SU-DHL-6 (cell line): ENCODE measurements around the gene ITPR1.

ENCODE experiments used
- H2AFZ ChIP-seq: fragments of 200-600 bp; sonication (generic); 2 replicates; pipeline ENCODE4 v1.6.1; 2014; ENCODE audit warnings: low read depth, mild to moderate bottlenecking, moderate library complexity, mixed read lengths, antibody characterized with exemption, low read length; ENCODE audit not compliant: severe bottlenecking
- H3F3A ChIP-seq: fragments of 200-600 bp; shearing (Covaris generic); 2 replicates; pipeline ENCODE4 v1.6.0; 2016; ENCODE audit warnings: antibody characterized with exemption, mild to moderate bottlenecking; ENCODE audit not compliant: insufficient read depth
- H3K27ac ChIP-seq: fragments of 200-600 bp; sonication (generic); 2 replicates; pipeline ENCODE4 v1.5.1; 2016; ENCODE audit warnings: low read depth, mild to moderate bottlenecking, low read length, moderate library complexity, mixed read lengths
- H3K27me3 ChIP-seq: fragments of 200-600 bp; sonication (generic), shearing (Covaris generic); 2 replicates; pipeline ENCODE4 v1.6.0; 2014; ENCODE audit warnings: mild to moderate bottlenecking, low read length
- H3K36me3 ChIP-seq: fragments of 200-600 bp; sonication (generic); 2 replicates; pipeline ENCODE4 v1.6.1; 2014; ENCODE audit warnings: mild to moderate bottlenecking, low read length, mixed read lengths
- H3K4me2 ChIP-seq: fragments of 300-600, 200-600 bp; shearing (Covaris generic), sonication (generic); 2 replicates; pipeline ENCODE4 v1.6.0; 2014; ENCODE audit warnings: low read length, low read depth, mild to moderate bottlenecking; ENCODE audit not compliant: poor library complexity, severe bottlenecking
- H3K4me3 ChIP-seq: fragments of 200-600 bp; sonication (generic); 2 replicates; pipeline ENCODE4 v1.5.1; 2014; ENCODE audit warnings: antibody characterized with exemption, low read length, mild to moderate bottlenecking, mixed read lengths; ENCODE audit not compliant: insufficient read depth, poor library complexity, severe bottlenecking
- H3K79me2 ChIP-seq: fragments of 200-600 bp; sonication (generic); 2 replicates; pipeline ENCODE4 v1.6.1; 2014; ENCODE audit warnings: mild to moderate bottlenecking, low read length, moderate library complexity; ENCODE audit not compliant: insufficient read depth
- H3K9ac ChIP-seq: fragments of 200-600 bp; sonication (generic); 2 replicates; pipeline ENCODE4 v1.7.0; 2014; ENCODE audit warnings: mild to moderate bottlenecking, low read length
- H3K9me2 ChIP-seq: fragments of 200-600 bp; sonication (generic); replicated peaks from 2 replicates; pipeline ENCODE4 v1.6.1; 2014; ENCODE audit warnings: low read length; ENCODE audit not compliant: insufficient read depth
- H3K9me3 ChIP-seq: fragments of 200-600 bp; sonication (generic); 2 replicates; pipeline ENCODE4 v1.6.1; 2014; ENCODE audit warnings: low read length, mixed read lengths; ENCODE audit not compliant: insufficient read depth
- H4K20me1 ChIP-seq: fragments of 200-600 bp; sonication (generic); 2 replicates; pipeline ENCODE4 v1.6.1; 2014; ENCODE audit warnings: low read depth, mild to moderate bottlenecking, antibody characterized with exemption, low read length, moderate library complexity, mixed read lengths
- EZH2phosphoT487 ChIP-seq: fragments of 200-600 bp; sonication (generic), shearing (Covaris generic); conservative IDR thresholded peaks from 2 replicates; pipeline ENCODE4 v1.6.1; 2018; ENCODE audit warnings: mild to moderate bottlenecking, antibody characterized with exemption, low read length, moderate library complexity, mixed read lengths
- TF ChIP-seq, protein P1 (sequence below): fragments of 200-600 bp; sonication (generic); IDR thresholded peaks from one replicate; pipeline ENCODE4 v1.5.1; 2017; ENCODE audit warnings: antibody characterized with exemption, mild to moderate bottlenecking, low read length, moderate library complexity; ENCODE audit not compliant: insufficient read depth, poor library complexity, severe bottlenecking

ITPR1 gene

DNA sequence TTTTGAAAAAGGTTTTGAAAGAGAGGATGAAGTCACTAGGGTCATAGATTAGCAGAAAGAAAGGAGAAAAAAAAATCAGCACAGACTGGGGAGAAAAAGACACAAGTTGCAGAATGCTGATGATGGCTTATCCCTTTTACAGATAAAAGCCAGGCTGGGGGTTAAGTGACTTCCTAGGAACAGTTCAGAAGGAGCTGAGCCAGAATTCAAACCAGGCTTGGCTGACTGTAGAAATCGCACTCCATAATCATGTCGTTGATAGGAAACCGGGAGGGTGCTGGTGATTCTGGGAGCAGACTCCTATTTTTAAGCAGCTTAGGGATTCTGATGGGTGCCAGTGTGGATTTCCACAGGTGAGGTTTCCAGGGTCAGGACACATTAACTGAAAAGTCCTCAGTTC is 326.6 kb downstream of the ITPR1 start:
- Histone ChIP-seq H3K79me2 (no peaks in the 10 kb centered on the region), H3F3A (no peaks in the 10 kb centered on the region), H4K20me1 (no peaks in the 10 kb centered on the region), H3K9ac (no peak overlapping the region), H3K27ac (no peak overlapping the region), H3K9me3 (no peaks in the 10 kb centered on the region), H3K27me3 (no peaks in the 10 kb centered on the region), H3K36me3 (no peaks in the 10 kb centered on the region), H3K9me2 (no peaks in the 10 kb centered on the region), H3K4me2 (no peak overlapping the region), H3K4me3 (no peak overlapping the region), H2AFZ (no peak overlapping the region)
- TF ChIP-seq, protein P1, sequence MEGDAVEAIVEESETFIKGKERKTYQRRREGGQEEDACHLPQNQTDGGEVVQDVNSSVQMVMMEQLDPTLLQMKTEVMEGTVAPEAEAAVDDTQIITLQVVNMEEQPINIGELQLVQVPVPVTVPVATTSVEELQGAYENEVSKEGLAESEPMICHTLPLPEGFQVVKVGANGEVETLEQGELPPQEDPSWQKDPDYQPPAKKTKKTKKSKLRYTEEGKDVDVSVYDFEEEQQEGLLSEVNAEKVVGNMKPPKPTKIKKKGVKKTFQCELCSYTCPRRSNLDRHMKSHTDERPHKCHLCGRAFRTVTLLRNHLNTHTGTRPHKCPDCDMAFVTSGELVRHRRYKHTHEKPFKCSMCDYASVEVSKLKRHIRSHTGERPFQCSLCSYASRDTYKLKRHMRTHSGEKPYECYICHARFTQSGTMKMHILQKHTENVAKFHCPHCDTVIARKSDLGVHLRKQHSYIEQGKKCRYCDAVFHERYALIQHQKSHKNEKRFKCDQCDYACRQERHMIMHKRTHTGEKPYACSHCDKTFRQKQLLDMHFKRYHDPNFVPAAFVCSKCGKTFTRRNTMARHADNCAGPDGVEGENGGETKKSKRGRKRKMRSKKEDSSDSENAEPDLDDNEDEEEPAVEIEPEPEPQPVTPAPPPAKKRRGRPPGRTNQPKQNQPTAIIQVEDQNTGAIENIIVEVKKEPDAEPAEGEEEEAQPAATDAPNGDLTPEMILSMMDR = no peak
- TF ChIP-seq EZH2phosphoT487 = no peak

DNA sequence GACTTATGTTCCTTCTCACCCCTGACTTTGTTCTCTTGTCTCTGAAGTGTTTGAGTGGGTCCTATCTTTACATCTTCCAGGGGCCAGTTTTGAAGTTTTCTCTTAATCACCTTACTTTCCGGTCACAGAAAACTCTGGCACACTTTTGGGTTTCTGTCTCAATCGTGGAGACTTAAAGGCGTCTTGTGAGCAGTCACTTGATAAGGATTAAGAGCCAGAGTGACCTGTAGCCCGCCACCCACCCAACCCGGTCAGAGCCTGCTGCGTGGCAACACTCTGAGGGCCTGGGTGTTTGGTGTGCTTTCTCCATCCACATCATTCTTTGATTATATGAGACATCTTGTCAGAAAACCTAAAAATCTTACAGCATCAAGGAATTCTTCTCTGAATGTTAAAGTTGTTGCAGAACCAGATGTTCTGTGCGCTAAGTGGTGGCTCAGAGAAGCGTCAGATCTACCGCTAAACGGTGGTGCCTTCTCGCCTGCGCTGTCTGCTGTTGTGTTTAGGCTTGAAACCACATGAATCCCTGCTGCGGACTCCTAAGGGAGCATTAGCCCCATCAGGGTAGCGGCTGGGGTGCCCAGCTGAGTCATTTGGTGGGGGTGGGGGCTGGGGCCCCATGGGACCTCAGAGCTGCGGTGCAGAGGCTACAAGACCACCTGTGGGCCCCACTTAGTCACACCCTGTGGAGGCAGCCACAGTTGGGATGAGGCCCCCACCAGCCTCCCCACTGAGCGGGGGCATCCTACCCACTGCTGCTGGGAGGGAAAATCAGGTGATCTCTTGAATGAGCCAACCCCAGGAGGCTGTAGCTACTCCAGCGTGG is 327.4 kb downstream of the ITPR1 start:
- H3K36me3 ChIP-seq = no peaks in the 10 kb centered on the region
- H3K79me2 ChIP-seq = no peaks in the 10 kb centered on the region
- H3K27me3 ChIP-seq = no peaks in the 10 kb centered on the region
- H3K9me2 ChIP-seq = no peaks in the 10 kb centered on the region
- H3F3A ChIP-seq = no peaks in the 10 kb centered on the region
- no peak overlapping the region for H3K4me3 ChIP-seq
- TF ChIP-seq EZH2phosphoT487 = no peak
- TF ChIP-seq, protein P1 = no peak
- no peak overlapping the region for H3K9ac ChIP-seq
- H3K9me3 ChIP-seq = no peaks in the 10 kb centered on the region
- no peak overlapping the region for H3K4me2 ChIP-seq
- H4K20me1 ChIP-seq = no peaks in the 10 kb centered on the region
- H3K27ac ChIP-seq = no peak overlapping the region
- no peak overlapping the region for H2AFZ ChIP-seq

DNA sequence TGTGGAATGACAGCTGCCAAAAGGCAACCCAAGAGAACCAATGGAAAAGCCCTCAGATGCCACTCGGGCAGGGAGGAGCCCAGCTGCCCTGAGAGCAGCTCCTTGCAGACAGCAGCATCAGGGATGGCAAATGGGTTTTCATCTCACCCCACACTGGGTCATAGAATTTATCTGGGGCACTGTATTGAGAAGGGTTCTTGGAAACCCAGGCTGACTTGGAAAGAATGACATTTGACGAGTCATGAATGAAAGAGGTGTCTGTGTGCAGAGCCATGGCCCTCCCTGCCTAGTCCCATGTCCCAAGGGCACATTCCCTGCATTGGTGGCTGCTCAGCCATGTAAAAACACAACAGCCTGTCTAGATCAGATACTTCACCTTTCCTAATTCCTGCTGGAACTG is 328.2 kb downstream of the ITPR1 start:
- Histone ChIP-seq H3K27me3 (no peaks in the 10 kb centered on the region), H2AFZ (no peak overlapping the region), H3K4me2 (no peak overlapping the region), H3K9me2 (no peaks in the 10 kb centered on the region), H3K36me3 (no peaks in the 10 kb centered on the region), H3K9me3 (no peaks in the 10 kb centered on the region), H4K20me1 (no peaks in the 10 kb centered on the region), H3K9ac (no peak overlapping the region), H3F3A (no peaks in the 10 kb centered on the region), H3K79me2 (no peaks in the 10 kb centered on the region), H3K4me3 (no peak overlapping the region), H3K27ac (no peak overlapping the region)
- TF ChIP-seq, protein P1 = no peak
- TF ChIP-seq EZH2phosphoT487 = no peak
